Nephron progenitor cell (in vitro differentiated cells): ENCODE results near the gene RIOK1.
A peak's percentile ranks its signal among the peaks of the same experiment; 100 is the strongest.
"Not testable (repeated sequence)": the region's sequence is repeated elsewhere in the genome, so short reads cannot be mapped to it uniquely, and the experiment has no call there.

ENCODE experiments used
- DNase-seq: peaks from one replicate; pipeline ENCODE4 v3.0.0; 2021
- H3K27ac Mint-ChIP-seq: 2 replicates; pipeline ENCODE4 v1.8.0; 2021; ENCODE audit warnings: mild to moderate bottlenecking, moderate library complexity, mixed read lengths
- H3K27me3 Mint-ChIP-seq: 2 replicates; pipeline ENCODE4 v1.8.0; 2021; ENCODE audit warnings: mild to moderate bottlenecking, low read depth, mixed read lengths; ENCODE audit not compliant: poor library complexity
- H3K36me3 Mint-ChIP-seq: 2 replicates; pipeline ENCODE4 v1.8.0; 2021; ENCODE audit warnings: low read depth, mixed read lengths
- H3K4me1 Mint-ChIP-seq: 2 replicates; pipeline ENCODE4 v1.8.0; 2021; ENCODE audit warnings: mixed read lengths
- H3K4me3 Mint-ChIP-seq: 2 replicates; pipeline ENCODE4 v1.8.0; 2021; ENCODE audit warnings: mild to moderate bottlenecking, moderate library complexity, mixed read lengths
- H3K9me3 Mint-ChIP-seq: 2 replicates; pipeline ENCODE4 v1.8.0; 2021; ENCODE audit warnings: mild to moderate bottlenecking, moderate library complexity, mixed read lengths
- CTCF ChIP-seq: fragments of 200-600 bp; sonication (generic); IDR thresholded peaks from 2 replicates; pipeline ENCODE4 v1.5.0; 2021; ENCODE audit warnings: antibody characterized with exemption

RIOK1 gene

GRCh38 chr6:7389451-7390225 is at the start of gene RIOK1, which contains the start of gene CAGE1:
Gene RIOK1 (plus strand): TSS chr6:7389808. CDS start chr6:7390003, 195 bp downstream.
Gene CAGE1 (minus strand): TSS chr6:7389742. CDS start chr6:7387173, 2,569 bp downstream.
- peaks cover 22% of the 10 kb centered on the region for H3K36me3 Mint-ChIP-seq
- peak within 1 kb of the TSS; percentile 99 for H3K27ac Mint-ChIP-seq
- DNase-seq = peak; percentile 94
- peaks cover 49% of the 10 kb centered on the region for H3K4me1 Mint-ChIP-seq
- no peak for TF ChIP-seq CTCF
- H3K27me3 Mint-ChIP-seq = no peaks in the 10 kb centered on the region
- no peaks in the 10 kb centered on the region for H3K9me3 Mint-ChIP-seq
- H3K4me3 Mint-ChIP-seq = peak within 1 kb of the TSS; percentile 93

GRCh38 chr6:7341271-7341670 is 48.3 kb upstream of the RIOK1 start:
- DNase-seq = no peak
- no peaks in the 10 kb centered on the region for H3K27me3 Mint-ChIP-seq
- TF ChIP-seq CTCF = no peak
- H3K4me3 Mint-ChIP-seq = no peak overlapping the region
- H3K4me1 Mint-ChIP-seq = no peaks in the 10 kb centered on the region
- peaks cover 18% of the 10 kb centered on the region for H3K9me3 Mint-ChIP-seq
- H3K36me3 Mint-ChIP-seq = peaks cover 6% of the 10 kb centered on the region
- H3K27ac Mint-ChIP-seq = no peak overlapping the region

GRCh38 chr6:7341989-7342742 is 47.4 kb upstream of the RIOK1 start:
- Mint-ChIP-seq H3K27ac (no peak overlapping the region), H3K4me1 (no peaks in the 10 kb centered on the region), H3K36me3 (peaks cover 6% of the 10 kb centered on the region), H3K4me3 (no peak overlapping the region), H3K27me3 (no peaks in the 10 kb centered on the region), H3K9me3 (peaks cover 25% of the 10 kb centered on the region)
- DNase-seq = no peak
- TF ChIP-seq CTCF = no peak

GRCh38 chr6:7343546-7344475 is 45.8 kb upstream of the RIOK1 start:
- Mint-ChIP-seq H3K4me3 (no peak overlapping the region), H3K36me3 (peaks cover 16% of the 10 kb centered on the region), H3K4me1 (no peaks in the 10 kb centered on the region), H3K27me3 (no peaks in the 10 kb centered on the region), H3K9me3 (peaks cover 40% of the 10 kb centered on the region), H3K27ac (no peak overlapping the region)
- DNase-seq = no peak
- TF ChIP-seq CTCF = no peak

GRCh38 chr6:7344773-7345450 is 44.7 kb upstream of the RIOK1 start:
- Mint-ChIP-seq H3K9me3 (peaks cover 48% of the 10 kb centered on the region), H3K27ac (peak overlapping the region; percentile 68), H3K36me3 (peaks cover 16% of the 10 kb centered on the region)
- not testable (repeated sequence) for H3K4me1 Mint-ChIP-seq, H3K27me3 Mint-ChIP-seq, H3K4me3 Mint-ChIP-seq, DNase-seq

- not testable (repeated sequence) for H3K27me3 Mint-ChIP-seq, DNase-seq, H3K4me3 Mint-ChIP-seq, H3K27ac Mint-ChIP-seq
- Mint-ChIP-seq H3K36me3 (peaks cover 20% of the 10 kb centered on the region), H3K9me3 (peaks cover 74% of the 10 kb centered on the region), H3K4me1 (peaks cover 13% of the 10 kb centered on the region)
Observed at GRCh38 chr6:7347551-7347997, 42.0 kb upstream of the RIOK1 start.

- DNase-seq, H3K27me3 Mint-ChIP-seq, H3K27ac Mint-ChIP-seq, H3K4me3 Mint-ChIP-seq: not testable (repeated sequence)
- peaks cover 13% of the 10 kb centered on the region for H3K4me1 Mint-ChIP-seq
- H3K9me3 Mint-ChIP-seq = peaks cover 62% of the 10 kb centered on the region
- peaks cover 14% of the 10 kb centered on the region for H3K36me3 Mint-ChIP-seq
Observed at GRCh38 chr6:7350591-7350990, 39.0 kb upstream of the RIOK1 start.

- Mint-ChIP-seq H3K9me3 (peaks cover 57% of the 10 kb centered on the region), H3K4me1 (peaks cover 13% of the 10 kb centered on the region), H3K36me3 (peaks cover 14% of the 10 kb centered on the region)
- not testable (repeated sequence) for H3K4me3 Mint-ChIP-seq, H3K27ac Mint-ChIP-seq, H3K27me3 Mint-ChIP-seq, DNase-seq
Observed at GRCh38 chr6:7351916-7352315, 37.7 kb upstream of the RIOK1 start.
